Mesenteric fat pad (tissue), 1 donor: ENCODE results near the gene NUP62. TPM values are rescaled to one million over a fixed set of nuclear protein-coding genes. Genes with fewer than 3 reads are reported as not detected.
A peak's percentile ranks its signal among the peaks of the same experiment; 100 is the strongest.
"Not testable (repeated sequence)": the region's sequence is repeated elsewhere in the genome, so short reads cannot be mapped to it uniquely, and the experiment has no call there.

ENCODE experiments used
- DNase-seq: peaks from one replicate; pipeline ENCODE4 v3.0.0-alpha.2; 2020; ENCODE audit warnings: low spot score
- total RNA-seq: library from RNA; stranded (reverse); fragmentation: NEBNext Ultra II Directional; extraction: Animal tissue kit (Norgen Biotek cat#: 25700); gene quantifications from one replicate; pipeline ENCODE4 v1.2.1, GENCODE V29; 2021
- donor health status: DM: yes; HTN: yes; CAD: no.

Gene NUP62
- total RNA-seq, 1 donor from 2014 or later = 34.5 TPM

- DNase-seq = no peak
Observed at GRCh38 chr19:49952906-49953305, 23.6 kb upstream of the NUP62 start.

GRCh38 chr19:49952479-49952836 lies 23.2 kb upstream of the NUP62 start:
- DNase-seq = no peak

- no peak for DNase-seq
Observed at GRCh38 chr19:49951806-49952478, 22.6 kb upstream of the NUP62 start.

GRCh38 chr19:49950956-49951526 lies 21.7 kb upstream of the NUP62 start:
- no peak for DNase-seq

- no peak for DNase-seq
Observed at GRCh38 chr19:49950590-49950948, 21.3 kb upstream of the NUP62 start.

- peak; percentile 24 for DNase-seq
Observed at GRCh38 chr19:49949742-49950589, 20.7 kb upstream of the NUP62 start.

GRCh38 chr19:49946415-49946814 lies 17.1 kb upstream of the NUP62 start:
- DNase-seq = no peak

GRCh38 chr19:49944567-49944966 lies 15.3 kb upstream of the NUP62 start:
- not testable (repeated sequence) for DNase-seq

- DNase-seq = no peak
Observed at GRCh38 chr19:49940482-49940791, 11.1 kb upstream of the NUP62 start.

GRCh38 chr19:49939721-49940481 lies 10.6 kb upstream of the NUP62 start:
- no peak for DNase-seq

GRCh38 chr19:49938662-49939061 lies 9.4 kb upstream of the NUP62 start:
- no peak for DNase-seq

GRCh38 chr19:49937750-49938381 lies 8.6 kb upstream of the NUP62 start:
- DNase-seq = peak; percentile 95

- DNase-seq = no peak
Observed at GRCh38 chr19:49936549-49936948, 7.2 kb upstream of the NUP62 start.

GRCh38 chr19:49933643-49934042 lies 4.3 kb upstream of the NUP62 start:
- no peak for DNase-seq

GRCh38 chr19:49932731-49933131 lies 3.4 kb upstream of the NUP62 start:
- DNase-seq = no peak

GRCh38 chr19:49932041-49932451 lies 2.7 kb upstream of the NUP62 start:
- DNase-seq = no peak

- no peak for DNase-seq
Observed at GRCh38 chr19:49931293-49932040, 2.2 kb upstream of the NUP62 start.

- DNase-seq = no peak
Observed at GRCh38 chr19:49930483-49931011, 1.2 kb upstream of the NUP62 start.

- peak; percentile 93 for DNase-seq
Observed at GRCh38 chr19:49929611-49930482, 543 bp upstream of the NUP62 start.
